Germinal center (tissue), 1 donor: Measurements from ENCODE around the gene MMP21.

Experiments
- DNase-seq: peaks from one replicate; pipeline ENCODE4 v3.0.0; 2012; ENCODE audit warnings: mixed read lengths, low spot score

Gene MMP21

GRCh38 chr10:125792342-125793300, 17.0 kb upstream of the MMP21 start:
- no peak for DNase-seq

DNA sequence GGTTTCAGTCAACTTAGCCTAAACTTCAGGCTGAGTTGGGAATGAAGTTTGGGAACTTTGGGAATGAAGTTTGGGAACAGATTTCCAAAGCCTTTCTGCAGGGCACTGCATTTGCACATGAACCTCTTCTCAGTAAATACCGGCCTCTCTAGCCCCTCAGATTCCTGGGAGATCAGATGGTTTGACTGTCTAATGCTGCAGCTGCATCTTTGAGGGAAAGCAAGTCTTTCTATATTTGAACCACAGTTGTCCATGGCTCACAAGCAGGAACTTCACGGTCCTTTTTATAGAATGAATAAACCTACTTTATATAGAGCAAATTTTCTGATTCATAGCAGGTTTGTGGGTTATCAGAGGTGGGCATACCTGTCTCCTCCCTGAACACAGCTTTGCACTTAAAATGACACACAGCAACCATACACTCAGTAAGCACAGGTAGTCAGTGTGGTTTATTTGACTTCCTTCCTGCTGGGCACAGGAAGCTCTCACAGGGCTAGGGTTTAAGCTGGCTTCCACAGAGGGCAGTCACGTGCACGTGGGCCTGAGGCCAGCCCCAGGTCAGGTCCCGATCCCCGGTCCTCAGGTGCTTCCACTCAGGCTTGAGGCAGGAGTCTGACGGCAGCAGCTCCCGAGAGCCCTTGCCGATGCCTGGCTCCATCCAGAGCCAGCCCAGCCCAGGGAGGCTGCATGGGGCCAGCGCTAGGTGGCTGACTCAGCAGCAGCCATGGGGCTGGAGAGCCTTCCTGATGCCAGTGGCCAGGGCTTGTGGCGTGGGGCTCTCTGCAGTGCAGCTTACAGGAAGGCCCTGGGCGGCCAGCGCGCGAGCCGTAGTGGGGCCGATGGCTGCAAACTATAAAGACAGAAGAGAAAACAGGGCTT, 12.8 kb upstream of the MMP21 start:
- no peak for DNase-seq

DNA sequence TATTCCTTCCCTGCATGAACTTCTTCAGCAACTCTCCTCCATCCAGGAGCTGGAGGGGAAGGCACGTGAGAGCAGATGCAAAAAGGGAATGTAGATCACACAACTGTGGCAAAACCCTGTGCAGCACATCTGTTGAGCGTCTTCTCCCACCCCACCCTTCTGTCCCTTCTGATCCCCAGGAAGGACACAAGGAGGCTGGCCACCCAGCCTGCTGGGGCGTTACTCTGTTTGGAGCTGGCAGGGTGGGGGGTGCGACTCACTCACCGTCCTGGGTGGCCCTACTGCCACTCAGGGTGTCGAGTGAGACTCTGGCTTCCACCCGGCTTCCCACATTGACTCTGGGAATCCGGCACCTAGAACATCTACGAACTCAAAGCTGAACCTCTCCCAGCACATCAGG, 10.2 kb upstream of the MMP21 start:
- no peak for DNase-seq

- DNase-seq: no peak
Observed at GRCh38 chr10:125783957-125784356, 8.3 kb upstream of the MMP21 start.

DNA sequence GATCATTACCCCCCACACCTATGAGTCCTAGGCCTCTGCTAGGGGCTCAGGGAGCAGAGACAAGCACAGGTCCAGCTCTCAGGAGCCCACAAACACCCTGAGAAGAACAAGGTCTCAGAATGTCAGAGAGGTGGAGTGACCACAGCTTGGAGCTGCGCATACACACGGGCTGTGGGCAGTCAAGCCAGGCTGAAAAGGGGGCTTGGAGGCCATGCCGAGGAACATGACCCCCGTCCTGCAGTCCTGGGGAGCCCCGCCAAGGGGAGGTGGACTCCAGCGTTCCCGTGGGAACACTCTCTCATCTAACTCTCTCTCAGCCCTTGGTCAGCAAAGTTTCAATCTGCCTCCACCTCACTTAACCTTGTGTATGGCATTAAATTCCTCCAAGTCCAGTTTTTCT, 7.8 kb upstream of the MMP21 start:
- DNase-seq: no peak

GRCh38 chr10:125782616-125783015, 7.0 kb upstream of the MMP21 start:
- DNase-seq: no peak

DNA sequence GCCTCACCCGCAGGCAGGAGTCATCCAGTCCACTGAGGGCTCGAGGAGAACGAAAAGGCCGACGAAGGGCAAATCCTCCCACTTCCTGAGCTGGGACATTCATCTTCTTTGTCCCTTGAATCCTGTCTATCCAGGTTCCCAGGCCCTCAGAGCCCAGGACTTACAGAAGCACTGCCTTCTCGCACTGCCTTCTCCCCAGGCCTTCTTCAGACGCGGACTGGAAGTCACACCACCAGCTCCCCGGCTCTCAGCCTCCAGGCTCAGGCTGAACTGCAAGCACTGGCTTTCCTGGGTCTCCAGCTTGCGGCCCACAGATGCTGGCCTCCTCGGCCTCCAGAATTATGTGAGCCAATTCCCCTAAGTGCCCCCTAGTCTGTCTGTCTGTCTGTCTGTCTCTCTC, 6.4 kb upstream of the MMP21 start:
- DNase-seq: no peak

DNA sequence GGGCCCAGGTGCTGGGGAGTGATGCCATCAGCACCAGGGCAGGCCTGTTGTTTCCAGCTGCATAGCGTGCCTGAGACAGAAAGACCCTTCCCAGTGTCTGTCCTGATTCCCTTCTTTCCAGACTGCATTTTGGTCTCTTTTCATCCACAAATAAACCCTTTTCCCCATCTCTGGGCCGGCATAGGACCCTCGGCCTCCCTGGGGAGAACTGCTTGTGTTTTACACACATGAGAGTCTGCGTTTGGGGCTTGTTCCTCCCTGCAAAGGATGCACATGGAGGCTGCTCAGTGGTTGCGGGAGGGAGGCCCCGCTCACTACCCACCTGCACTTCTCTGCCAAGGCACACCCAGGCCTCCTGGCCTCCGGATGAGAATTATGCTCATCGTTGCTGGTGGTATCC, 5.8 kb upstream of the MMP21 start:
- no peak for DNase-seq

DNA sequence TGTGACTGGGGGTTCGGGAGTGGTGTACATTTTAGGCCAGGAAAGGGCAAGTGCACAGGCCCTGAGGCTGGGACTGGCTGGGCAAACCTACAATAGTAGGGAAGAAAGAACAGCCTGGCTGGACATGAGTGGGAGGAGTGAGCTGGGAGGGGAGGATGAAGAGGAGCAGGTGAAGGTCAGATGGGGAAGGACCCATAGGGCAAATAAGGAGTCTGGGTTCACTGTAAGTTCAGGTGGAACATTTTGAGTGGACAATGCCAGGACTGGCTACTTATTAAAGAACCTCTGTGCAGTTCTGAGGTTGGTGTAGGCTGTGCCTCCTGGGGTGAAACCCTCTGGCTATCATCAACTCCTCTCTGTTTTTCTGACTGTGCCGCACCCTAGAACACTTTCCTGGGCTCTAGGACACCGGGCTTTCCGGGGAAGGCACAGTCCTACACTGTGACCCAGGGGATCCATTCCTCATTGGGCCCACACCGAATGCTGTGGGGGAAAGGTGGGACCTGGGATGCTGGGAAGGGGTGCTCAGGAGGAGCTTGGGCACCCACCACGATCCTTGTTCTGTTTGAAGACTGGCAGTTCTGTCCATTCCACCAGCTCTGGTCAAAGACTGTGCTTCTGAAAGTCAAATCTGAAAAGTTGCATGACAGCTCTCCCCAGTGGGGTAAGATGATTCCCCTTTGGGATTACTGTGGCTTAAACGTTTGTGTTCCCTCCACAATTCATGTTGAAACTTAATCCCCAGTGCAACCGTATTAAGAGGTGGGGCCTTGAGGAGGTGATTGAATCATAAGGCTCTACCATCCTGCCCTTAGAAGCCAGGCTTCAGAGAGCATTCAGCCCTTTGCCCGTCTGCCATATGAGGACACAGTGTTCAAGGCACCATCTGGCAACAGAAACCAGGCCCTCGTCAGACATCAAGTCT, 4.0 kb upstream of the MMP21 start:
- DNase-seq: no peak

- no peak for DNase-seq
Observed at GRCh38 chr10:125778556-125778955, 2.9 kb upstream of the MMP21 start.

DNA sequence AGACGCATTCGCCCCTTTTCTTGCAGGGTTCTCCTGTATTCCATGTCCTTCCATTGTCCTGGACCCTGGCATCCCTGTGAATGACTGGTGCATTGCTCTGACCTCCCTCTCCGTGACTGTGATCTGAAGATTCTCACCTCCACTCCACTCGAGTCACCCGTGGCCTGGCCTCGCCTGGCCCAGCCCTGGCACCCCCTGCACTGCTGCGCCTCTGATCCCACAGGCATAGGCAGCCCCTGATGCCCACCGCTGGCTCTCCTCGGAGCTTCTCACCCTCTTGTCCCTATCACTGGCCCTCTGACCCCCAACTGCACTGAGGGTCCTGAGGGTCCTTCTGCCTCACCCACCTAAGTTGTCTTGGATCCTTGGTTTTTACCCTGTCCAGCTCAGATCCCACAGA, 2.2 kb upstream of the MMP21 start:
- no peak for DNase-seq

DNA sequence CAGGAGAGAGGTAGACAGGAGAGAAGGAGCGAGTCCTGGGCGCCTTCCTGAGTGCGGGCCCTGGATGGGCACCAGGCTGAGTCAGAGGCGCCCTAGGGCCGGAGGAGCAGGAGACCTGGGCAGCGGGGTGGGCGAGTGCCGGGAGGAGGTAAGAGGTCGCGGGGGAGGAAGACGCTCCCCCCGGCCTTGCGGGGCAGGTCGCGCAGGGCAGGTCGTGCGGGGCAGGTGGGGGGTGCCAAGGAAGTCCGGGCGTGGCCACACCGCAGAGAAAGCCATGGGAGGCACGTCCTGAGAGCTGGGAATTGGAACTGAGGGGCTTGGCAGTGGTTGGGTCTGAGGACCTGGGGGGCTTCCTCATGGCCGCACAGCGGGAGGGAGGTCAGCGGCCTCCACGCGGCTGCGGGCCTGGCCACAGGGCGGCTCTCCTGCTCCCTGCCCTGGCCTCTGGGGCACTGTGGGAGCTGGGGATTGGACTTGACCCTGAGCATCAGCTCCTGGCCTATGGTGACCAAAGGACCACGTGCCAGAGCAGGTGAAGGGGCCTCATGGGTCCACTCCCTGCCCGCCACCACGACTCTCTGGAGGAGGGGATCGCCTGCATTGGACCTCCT, 935 bp downstream of the MMP21 start:
- no peak for DNase-seq

DNA sequence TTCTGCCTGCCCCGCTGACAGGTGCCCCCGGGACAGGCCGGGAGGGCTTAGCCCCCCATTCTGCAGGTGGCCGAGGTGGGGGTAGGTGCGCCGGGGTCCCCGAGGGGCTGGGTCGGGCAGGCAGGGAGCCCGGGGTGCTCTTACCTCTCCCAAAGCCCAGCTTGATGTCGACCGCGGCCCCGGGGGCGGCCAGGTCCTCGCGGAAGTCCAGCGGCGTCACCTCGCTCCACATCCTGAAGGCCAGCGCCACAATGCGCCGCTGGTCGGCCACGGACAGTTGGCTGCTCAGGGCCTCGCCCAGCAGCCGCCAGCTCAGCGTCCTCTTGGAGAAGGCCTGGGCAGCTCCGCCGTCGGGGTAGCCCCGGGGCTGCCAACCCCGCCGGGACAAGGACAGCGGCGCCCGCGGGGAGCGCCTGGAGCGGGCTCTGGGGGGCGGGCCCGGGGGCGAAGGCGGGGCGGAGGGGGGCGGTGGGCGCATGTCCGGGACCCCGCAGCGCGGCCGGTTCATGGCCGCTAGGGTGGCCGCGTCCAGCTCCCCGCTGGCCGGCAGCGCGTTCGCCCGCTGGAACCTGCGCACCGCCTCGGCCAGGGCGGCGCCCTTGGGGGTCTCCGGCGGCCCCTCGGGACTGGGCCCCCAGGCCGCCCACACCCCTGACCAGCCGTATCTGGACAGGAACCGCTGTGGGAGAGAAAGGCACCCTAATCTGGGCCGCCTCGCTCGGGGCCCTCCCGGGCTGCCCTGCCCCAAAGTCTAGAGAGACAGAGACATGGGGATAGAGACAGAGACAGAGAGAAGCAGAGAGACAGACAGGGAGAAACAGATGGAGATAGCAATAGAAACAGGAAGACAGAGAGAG, 1.7 kb downstream of the MMP21 start:
- DNase-seq: no peak

DNA sequence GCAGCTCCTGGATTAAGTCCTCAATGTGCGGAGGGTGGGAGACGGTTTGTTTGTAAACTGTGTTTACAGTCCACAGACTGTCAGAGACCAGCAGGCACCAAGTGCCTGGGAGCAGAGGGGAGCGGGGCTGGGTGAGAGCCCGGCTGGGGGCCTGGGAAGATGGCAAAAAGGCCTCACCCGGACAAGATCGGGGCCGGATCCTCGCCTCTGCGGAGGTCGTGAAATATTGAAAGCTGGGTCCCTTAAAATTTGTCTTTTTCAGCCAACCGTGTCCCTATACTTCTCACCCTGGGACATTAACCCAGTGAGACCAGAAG, 2.8 kb downstream of the MMP21 start:
- no peak for DNase-seq

DNA sequence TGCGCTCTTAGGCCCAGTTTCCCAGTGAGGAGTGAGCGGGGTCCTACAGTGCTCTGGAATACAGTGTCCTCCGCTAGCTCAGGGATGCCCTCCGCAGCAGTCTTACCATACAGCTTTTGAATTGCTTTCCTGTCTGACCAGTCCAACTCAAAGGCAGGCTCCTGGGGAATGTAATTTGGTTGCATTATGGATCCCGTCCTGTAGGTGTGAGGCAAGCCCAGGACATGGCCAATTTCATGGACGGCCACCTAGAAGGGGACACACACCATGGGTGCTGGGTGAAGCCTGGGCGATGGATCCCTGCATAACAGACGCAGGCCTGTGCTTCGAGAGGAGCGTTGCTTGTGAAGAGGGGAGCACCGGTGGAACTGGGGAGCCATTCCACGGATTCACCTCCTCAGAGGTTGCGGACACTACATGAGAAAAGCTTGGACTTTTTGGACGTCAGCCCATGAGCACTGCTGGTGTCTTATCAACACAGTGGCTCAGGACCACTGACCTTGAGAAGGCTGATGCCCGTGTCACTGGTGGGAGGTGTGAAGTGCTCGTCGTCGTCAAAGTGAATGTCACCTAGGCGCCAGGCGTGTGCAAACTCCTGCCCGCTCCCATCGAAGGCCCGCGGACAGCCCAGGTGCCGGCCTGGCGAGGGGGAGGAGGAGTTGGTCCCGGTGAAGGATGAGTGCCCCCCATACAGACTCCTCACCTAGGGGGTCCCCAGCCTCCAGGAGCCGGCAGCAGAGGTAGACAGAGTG, 3.3 kb downstream of the MMP21 start:
- no peak for DNase-seq

DNA sequence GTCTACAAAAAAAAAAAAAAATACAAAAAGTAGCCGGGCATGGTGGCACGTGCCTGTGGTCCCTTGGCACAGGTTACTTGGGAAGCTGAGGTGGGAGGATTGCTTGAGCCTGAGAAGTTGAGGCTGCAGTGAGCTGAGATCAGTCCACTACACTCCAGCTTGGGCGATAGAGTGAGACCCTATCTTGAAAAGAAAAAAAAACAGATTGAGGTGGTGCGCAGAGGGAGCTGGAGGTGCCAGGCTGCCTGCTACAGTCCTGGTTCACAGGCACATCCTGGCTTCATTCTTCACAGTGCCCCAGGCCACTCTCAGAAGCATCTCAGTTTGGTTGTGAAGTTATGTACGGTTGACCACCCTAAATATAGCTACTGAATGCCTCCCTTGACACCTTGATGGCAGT, 4.8 kb downstream of the MMP21 start:
- no peak for DNase-seq

DNA sequence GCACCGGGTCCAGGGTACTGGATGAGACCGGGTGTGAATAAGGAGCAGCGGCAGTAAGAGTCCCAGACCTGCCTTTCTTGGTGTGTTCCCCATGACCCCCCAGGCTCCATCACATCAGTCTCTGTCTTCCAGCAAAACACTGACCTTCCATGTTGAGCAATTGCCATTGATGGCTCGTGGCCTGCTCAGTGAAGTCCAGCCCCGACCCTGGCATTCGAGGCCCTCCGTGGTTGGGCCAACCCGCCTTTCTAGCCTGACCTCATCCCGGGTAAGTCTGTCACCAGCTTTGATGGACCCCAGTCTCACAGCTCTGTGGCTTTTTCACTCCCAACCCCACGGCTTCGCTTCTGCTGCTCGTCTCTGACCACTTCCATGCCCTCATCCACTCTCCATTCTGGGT, 6.4 kb downstream of the MMP21 start:
- DNase-seq: no peak

- no peak for DNase-seq
Observed at GRCh38 chr10:125768219-125768855, 7.3 kb downstream of the MMP21 start.

GRCh38 chr10:125766511-125766910, 9.1 kb downstream of the MMP21 start:
- no peak for DNase-seq

- DNase-seq: no peak
Observed at GRCh38 chr10:125765835-125766234, 9.8 kb downstream of the MMP21 start.
